HG02970 (cell line): Measurements from ENCODE around the gene ZNF598.

Experiments
- ATAC-seq: cut with Tn5 transposase; IDR thresholded peaks from one replicate; pipeline ENCODE4 v1.9.1; 2021; ENCODE audit warnings: mild to moderate bottlenecking, moderate library complexity, moderate number of reproducible peaks; ENCODE audit not compliant: unreplicated experiment, low FRiP score

ZNF598 gene

GRCh38 chr16:1992704-1993317, 16.8 kb downstream of the ZNF598 start:
- no peak for ATAC-seq

GRCh38 chr16:1991948-1992703, 17.5 kb downstream of the ZNF598 start:
- peak; percentile 59 for ATAC-seq

GRCh38 chr16:1991588-1991947, 18.1 kb downstream of the ZNF598 start:
- no peak for ATAC-seq

- ATAC-seq, result peak; percentile 24
Measured at GRCh38 chr16:1991135-1991551, 18.5 kb downstream of the ZNF598 start.

GRCh38 chr16:1990351-1991134, 19.1 kb downstream of the ZNF598 start:
- no peak for ATAC-seq

GRCh38 chr16:1990101-1990350, 19.6 kb downstream of the ZNF598 start:
- no peak for ATAC-seq

GRCh38 chr16:1989209-1990100, 20.2 kb downstream of the ZNF598 start, which contains the start of gene SYNGR3:
Gene SYNGR3, plus strand, starts transcription at chr16:1989970. Its CDS starts 133 bp downstream, at chr16:1990103.
- no peak for ATAC-seq

- ATAC-seq, result no peak
Measured at GRCh38 chr16:1987198-1987597, 22.4 kb downstream of the ZNF598 start.

GRCh38 chr16:1985466-1986150, 24.0 kb downstream of the ZNF598 start:
- no peak for ATAC-seq

- ATAC-seq, result no peak
Measured at GRCh38 chr16:1984347-1985225, 25.0 kb downstream of the ZNF598 start.

- peak; percentile 64 for ATAC-seq
Measured at GRCh38 chr16:1983544-1984346, 25.9 kb downstream of the ZNF598 start, which contains the start of gene GFER. Gene GFER, plus strand, starts transcription at chr16:1984193. Its CDS starts 26 bp downstream, at chr16:1984219.

- ATAC-seq, result no peak
Measured at GRCh38 chr16:1982991-1983543, 26.6 kb downstream of the ZNF598 start.

GRCh38 chr16:1982013-1982433, 27.6 kb downstream of the ZNF598 start:
- no peak for ATAC-seq

GRCh38 chr16:1981398-1981836, 28.2 kb downstream of the ZNF598 start, which contains the start of gene NOXO1:
Gene NOXO1, minus strand, starts transcription at chr16:1981469. Its CDS starts 290 bp downstream, at chr16:1981179.
- no peak for ATAC-seq

- no peak for ATAC-seq
Measured at GRCh38 chr16:1980770-1981087, 28.9 kb downstream of the ZNF598 start.

GRCh38 chr16:1980030-1980769, 29.4 kb downstream of the ZNF598 start:
- no peak for ATAC-seq
